HepG2 (cell line): Measurements from ENCODE around the gene PARVB. TPM values are rescaled to one million over a fixed set of nuclear protein-coding genes. Genes with fewer than 3 reads are reported as not detected.

Experiments
- ATAC-seq: fragments of 200-7000 bp; cut with Tn5 transposase; 3 replicates; pipeline ENCODE4 v1.9.1; 2020; ENCODE audit warnings: mild to moderate bottlenecking, moderate library complexity
- BruUV-seq: library from RNA; stranded (reverse); fragments of 400-500 nt; replicated peaks from 2 replicates; lab custom pipeline; 2021; lab: Mats Ljungman, UMichigan
- CTCF ChIA-PET: fragments of 300-600 bp; formaldehyde crosslinking; extraction: SDS; loops from one replicate; lab custom pipeline; 2021; ENCODE audit warnings: low total read pairs, inconsistent platforms, low intra/inter-chr PET ratio; lab: Yijun Ruan, JAX
- POLR2A ChIA-PET: fragments of 350-600 bp; sonication (Branson Sonifier 250); formaldehyde crosslinking; loops from one replicate; lab custom pipeline; 2020; ENCODE audit warnings: antibody characterized with exemption, inconsistent platforms; lab: Yijun Ruan, JAX
- DNase-seq: peaks from one replicate; pipeline ENCODE4 v3.0.0-alpha.2; 2015; ENCODE audit warnings: low spot score
- FAIRE-seq: peaks from 3 replicates; lab custom pipeline; 2011; peaks lifted over from hg19 to GRCh38; lab: Jason Lieb, UNC
- H2AFZ ChIP-seq: one replicate; pipeline ENCODE4 v1.6.1; 2011; ENCODE audit warnings: low read length, inconsistent platforms
- H3K27ac ChIP-seq: fragments of 300-600 bp; 3 replicates; pipeline ENCODE4 v1.8.0; 2011; ENCODE audit warnings: mixed run types, mild to moderate bottlenecking, mixed read lengths, low read length, inconsistent platforms; ENCODE audit not compliant: insufficient read depth; ENCODE audit errors: extremely low read length
- H3K27me3 ChIP-seq, 2 experiments: fragments of 200-600 bp in 1 of 2; 2 replicates in 1 of 2; 3 replicates in 1 of 2; pipeline versions ENCODE4 v1.6.0 to v1.8.0; 2011; ENCODE audit warnings: low read length in 2 of 2, mild to moderate bottlenecking in 2 of 2, moderate library complexity in 2 of 2, inconsistent platforms in 1 of 2; ENCODE audit not compliant: insufficient read depth in 2 of 2, control insufficient read depth in 1 of 2
- H3K36me3 ChIP-seq, 2 experiments: fragments of 200-600 bp in 1 of 2; replicated peaks in 1 of 2; 2 replicates in 1 of 2; 3 replicates in 1 of 2; pipeline versions ENCODE4 v1.5.1 to v1.8.0; 2011; ENCODE audit warnings: low read length in 2 of 2, inconsistent platforms in 1 of 2; ENCODE audit not compliant: insufficient read depth in 2 of 2, control insufficient read depth in 1 of 2
- H3K4me1 ChIP-seq: 2 replicates; pipeline ENCODE4 v1.5.1; 2012; ENCODE audit warnings: low read length, inconsistent platforms; ENCODE audit not compliant: insufficient read depth
- H3K4me2 ChIP-seq: 2 replicates; pipeline ENCODE4 v1.6.0; 2011; ENCODE audit warnings: low read depth, low read length, inconsistent platforms
- H3K4me3 ChIP-seq, 3 experiments: fragments of 200-600 bp in 1 of 3; sonication (generic), shearing (Covaris generic) in 1 of 3; replicated peaks in 1 of 3; 2 replicates each; pipeline ENCODE4 v1.5.1; 2011 to 2016; ENCODE audit warnings: low read length in 3 of 3, inconsistent platforms in 2 of 3, low read depth in 2 of 3, mild to moderate bottlenecking in 2 of 3, control low read depth in 1 of 3, mixed read lengths in 1 of 3; ENCODE audit not compliant: insufficient read depth in 1 of 3
- H3K79me2 ChIP-seq: one replicate; pipeline ENCODE4 v1.6.1; 2011; ENCODE audit warnings: low read length, inconsistent platforms; ENCODE audit not compliant: insufficient read depth
- H3K9ac ChIP-seq: 2 replicates; pipeline ENCODE4 v1.6.0; 2011; ENCODE audit warnings: mild to moderate bottlenecking, low read depth, low read length, inconsistent platforms; ENCODE audit not compliant: insufficient read depth
- H3K9me3 ChIP-seq: 2 replicates; pipeline ENCODE4 v1.5.1; 2012; ENCODE audit warnings: mild to moderate bottlenecking, low read length
- H4K20me1 ChIP-seq: 2 replicates; pipeline ENCODE4 v1.6.0; 2011; ENCODE audit warnings: inconsistent platforms, mild to moderate bottlenecking, low read length, moderate library complexity; ENCODE audit not compliant: insufficient read depth
- TMF1 ChIP-seq: sonication (generic); formaldehyde crosslinking; IDR thresholded peaks from 2 replicates; pipeline ENCODE4 v1.8.1; 2022; ENCODE audit warnings: low read depth, missing genetic modification reagents
- ZNF256 ChIP-seq: sonication (generic); formaldehyde crosslinking; conservative IDR thresholded peaks from 2 replicates; pipeline ENCODE4 v1.4.0; 2020; ENCODE audit warnings: missing genetic modification reagents
- WGBS: methylation state at CpG from one replicate; pipeline ENCODE4 v1.1.6; 2017; ENCODE audit warnings: low lambda C conversion rate; 5-methylcytosine and 5-hydroxymethylcytosine counted together
- in situ Hi-C: cut with HindIII; loops from 2 replicates; pipeline ENCODE4 v1.10.0; 2017; ENCODE audit warnings: low pct_unique_long_range_greater_than_20kb; ENCODE audit not compliant: extremely low pct_ligation_motif_present
- intact Hi-C: fragments of 100-400 bp; cut with micrococcal nuclease; formaldehyde crosslinking; loops from one replicate; pipeline ENCODE4 v1.10.0; 2022; ENCODE audit not compliant: unreplicated experiment
- polyA plus RNA-seq, 8 experiments: library from polyadenylated mRNA; depleted of rRNA in 3 of 8; stranded (reverse) in 7 of 8; unstranded in 1 of 8; fragments of >200 nt; fragmentation: Illumina TruSeq in 4 of 8; extraction: Trizol in 4 of 8; gene quantifications; 2 replicates each; pipeline versions ENCODE4 v1.2.1 to v1.2.3, GENCODE V29; 2011 to 2016; ENCODE audit warnings: low read depth in 4 of 8, missing spikeins in 1 of 8, mixed read lengths in 1 of 8; ENCODE audit not compliant: insufficient read depth in 1 of 8
- total RNA-seq, 5 experiments: library from RNA; depleted of rRNA; stranded (reverse); fragments of >200 nt; fragmentation: Illumina TruSeq; extraction: Trizol; gene quantifications; 2 replicates each; pipeline ENCODE4 v1.2.3, GENCODE V29; 2016; ENCODE audit warnings: low read depth in 1 of 5
- TF ChIP-seq, protein P1 (sequence below): sonication (generic); formaldehyde crosslinking; IDR thresholded peaks from 2 replicates; pipeline ENCODE4 v1.4.0; 2020; ENCODE audit warnings: mild to moderate bottlenecking, missing genetic modification reagents
- TF ChIP-seq, protein P2 (sequence below): sonication (generic); formaldehyde crosslinking; IDR thresholded peaks from 2 replicates; pipeline ENCODE4 v1.4.0; 2020; ENCODE audit warnings: missing genetic modification reagents

Gene PARVB
- total and polyA plus RNA-seq, 2 of the 13 experiments (the other 11 are each of a cell fraction or from before 2014, with no cell fraction given), result 0.11 to 0.15 TPM

- H3K27ac ChIP-seq, result no peak overlapping the region
- FAIRE-seq (no peak), DNase-seq (no peak), ATAC-seq (no peak)
- 55% methylated on average over 11 of the region's 13 CpGs for WGBS
- H3K79me2 ChIP-seq, result no peaks in the 10 kb centered on the region
- in situ Hi-C loops (no loop called here), intact Hi-C loops (no loop called here)
- no peaks in the 10 kb centered on the region for H3K4me1 ChIP-seq
- no peak overlapping the region for H3K4me2 ChIP-seq
- no TSS peak for BruUV-seq
- H3K4me3 ChIP-seq, result no peak overlapping the region
- ChIA-PET POLR2A (no interaction called here), CTCF (no interaction called here)
- peaks cover 0 to 3% of the 10 kb centered on the region in 2 experiments; a peak in 1 of 5 replicates for H3K27me3 ChIP-seq
- TF ChIP-seq, protein P1, sequence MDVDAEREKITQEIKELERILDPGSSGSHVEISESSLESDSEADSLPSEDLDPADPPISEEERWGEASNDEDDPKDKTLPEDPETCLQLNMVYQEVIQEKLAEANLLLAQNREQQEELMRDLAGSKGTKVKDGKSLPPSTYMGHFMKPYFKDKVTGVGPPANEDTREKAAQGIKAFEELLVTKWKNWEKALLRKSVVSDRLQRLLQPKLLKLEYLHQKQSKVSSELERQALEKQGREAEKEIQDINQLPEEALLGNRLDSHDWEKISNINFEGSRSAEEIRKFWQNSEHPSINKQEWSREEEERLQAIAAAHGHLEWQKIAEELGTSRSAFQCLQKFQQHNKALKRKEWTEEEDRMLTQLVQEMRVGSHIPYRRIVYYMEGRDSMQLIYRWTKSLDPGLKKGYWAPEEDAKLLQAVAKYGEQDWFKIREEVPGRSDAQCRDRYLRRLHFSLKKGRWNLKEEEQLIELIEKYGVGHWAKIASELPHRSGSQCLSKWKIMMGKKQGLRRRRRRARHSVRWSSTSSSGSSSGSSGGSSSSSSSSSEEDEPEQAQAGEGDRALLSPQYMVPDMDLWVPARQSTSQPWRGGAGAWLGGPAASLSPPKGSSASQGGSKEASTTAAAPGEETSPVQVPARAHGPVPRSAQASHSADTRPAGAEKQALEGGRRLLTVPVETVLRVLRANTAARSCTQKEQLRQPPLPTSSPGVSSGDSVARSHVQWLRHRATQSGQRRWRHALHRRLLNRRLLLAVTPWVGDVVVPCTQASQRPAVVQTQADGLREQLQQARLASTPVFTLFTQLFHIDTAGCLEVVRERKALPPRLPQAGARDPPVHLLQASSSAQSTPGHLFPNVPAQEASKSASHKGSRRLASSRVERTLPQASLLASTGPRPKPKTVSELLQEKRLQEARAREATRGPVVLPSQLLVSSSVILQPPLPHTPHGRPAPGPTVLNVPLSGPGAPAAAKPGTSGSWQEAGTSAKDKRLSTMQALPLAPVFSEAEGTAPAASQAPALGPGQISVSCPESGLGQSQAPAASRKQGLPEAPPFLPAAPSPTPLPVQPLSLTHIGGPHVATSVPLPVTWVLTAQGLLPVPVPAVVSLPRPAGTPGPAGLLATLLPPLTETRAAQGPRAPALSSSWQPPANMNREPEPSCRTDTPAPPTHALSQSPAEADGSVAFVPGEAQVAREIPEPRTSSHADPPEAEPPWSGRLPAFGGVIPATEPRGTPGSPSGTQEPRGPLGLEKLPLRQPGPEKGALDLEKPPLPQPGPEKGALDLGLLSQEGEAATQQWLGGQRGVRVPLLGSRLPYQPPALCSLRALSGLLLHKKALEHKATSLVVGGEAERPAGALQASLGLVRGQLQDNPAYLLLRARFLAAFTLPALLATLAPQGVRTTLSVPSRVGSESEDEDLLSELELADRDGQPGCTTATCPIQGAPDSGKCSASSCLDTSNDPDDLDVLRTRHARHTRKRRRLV (CRISPR knock-in tag), result no peak
- TF ChIP-seq, protein P2, sequence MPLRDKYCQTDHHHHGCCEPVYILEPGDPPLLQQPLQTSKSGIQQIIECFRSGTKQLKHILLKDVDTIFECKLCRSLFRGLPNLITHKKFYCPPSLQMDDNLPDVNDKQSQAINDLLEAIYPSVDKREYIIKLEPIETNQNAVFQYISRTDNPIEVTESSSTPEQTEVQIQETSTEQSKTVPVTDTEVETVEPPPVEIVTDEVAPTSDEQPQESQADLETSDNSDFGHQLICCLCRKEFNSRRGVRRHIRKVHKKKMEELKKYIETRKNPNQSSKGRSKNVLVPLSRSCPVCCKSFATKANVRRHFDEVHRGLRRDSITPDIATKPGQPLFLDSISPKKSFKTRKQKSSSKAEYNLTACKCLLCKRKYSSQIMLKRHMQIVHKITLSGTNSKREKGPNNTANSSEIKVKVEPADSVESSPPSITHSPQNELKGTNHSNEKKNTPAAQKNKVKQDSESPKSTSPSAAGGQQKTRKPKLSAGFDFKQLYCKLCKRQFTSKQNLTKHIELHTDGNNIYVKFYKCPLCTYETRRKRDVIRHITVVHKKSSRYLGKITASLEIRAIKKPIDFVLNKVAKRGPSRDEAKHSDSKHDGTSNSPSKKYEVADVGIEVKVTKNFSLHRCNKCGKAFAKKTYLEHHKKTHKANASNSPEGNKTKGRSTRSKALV, result no peak
- TF ChIP-seq TMF1 (CRISPR knock-in tag) (no peak), ZNF256 (CRISPR knock-in tag) (no peak)
- no peaks in the 10 kb centered on the region for H3K36me3 ChIP-seq
- no peaks in the 10 kb centered on the region for H4K20me1 ChIP-seq
- no peak overlapping the region for H3K9ac ChIP-seq
- H2AFZ ChIP-seq, result no peak overlapping the region
- H3K9me3 ChIP-seq, result no peaks in the 10 kb centered on the region
Observed at GRCh38 chr22:44050766-44051355, 26.8 kb downstream of the PARVB start.
